CD4-positive, alpha-beta T cell treated with Interleukin-6 at 100 ng/mL for 8 hours (primary cell): ENCODE results near the gene FAM171A2.
"Not testable (repeated sequence)": the region's sequence is repeated elsewhere in the genome, so short reads cannot be mapped to it uniquely, and the experiment has no call there.

Source experiments
- DNase-seq: peaks from one replicate; pipeline ENCODE4 v3.0.0-alpha.2; 2020; ENCODE audit warnings: mixed read lengths, low spot score

Gene FAM171A2

GRCh38 chr17:44383861-44384260 lies 20.2 kb upstream of the FAM171A2 start:
- no peak for DNase-seq

GRCh38 chr17:44383363-44383762 lies 19.7 kb upstream of the FAM171A2 start:
- DNase-seq, result no peak

GRCh38 chr17:44382917-44383316 lies 19.3 kb upstream of the FAM171A2 start:
- no peak for DNase-seq

GRCh38 chr17:44381810-44382305 lies 18.2 kb upstream of the FAM171A2 start:
- DNase-seq, result no peak

GRCh38 chr17:44380767-44381166 lies 17.1 kb upstream of the FAM171A2 start:
- DNase-seq, result no peak

- no peak for DNase-seq
Observed at GRCh38 chr17:44379887-44380286, 16.2 kb upstream of the FAM171A2 start.

- no peak for DNase-seq
Observed at GRCh38 chr17:44378171-44378705, 14.6 kb upstream of the FAM171A2 start.

- no peak for DNase-seq
Observed at GRCh38 chr17:44376779-44377178, 13.1 kb upstream of the FAM171A2 start.

GRCh38 chr17:44376124-44376523 lies 12.5 kb upstream of the FAM171A2 start:
- no peak for DNase-seq

- no peak for DNase-seq
Observed at GRCh38 chr17:44375196-44376017, 11.8 kb upstream of the FAM171A2 start.

- DNase-seq, result no peak
Observed at GRCh38 chr17:44374306-44375195, 10.9 kb upstream of the FAM171A2 start.

- DNase-seq, result no peak
Observed at GRCh38 chr17:44372036-44372435, 8.4 kb upstream of the FAM171A2 start.

GRCh38 chr17:44369414-44370023 lies 5.9 kb upstream of the FAM171A2 start:
- not testable (repeated sequence) for DNase-seq

GRCh38 chr17:44368391-44369243 lies 5.0 kb upstream of the FAM171A2 start:
- not testable (repeated sequence) for DNase-seq

GRCh38 chr17:44367231-44367979 lies 3.8 kb upstream of the FAM171A2 start:
- DNase-seq, result no peak

- not testable (repeated sequence) for DNase-seq
Observed at GRCh38 chr17:44365051-44365450, 1.4 kb upstream of the FAM171A2 start.

- no peak for DNase-seq
Observed at GRCh38 chr17:44362949-44363612, 572 bp downstream of the FAM171A2 start.

GRCh38 chr17:44362459-44362948 lies 1.1 kb downstream of the FAM171A2 start:
- DNase-seq, result no peak
